Smooth muscle cell (in vitro differentiated cells): ENCODE measurements around the gene SNX20. TPM values are rescaled to one million over a fixed set of nuclear protein-coding genes. Genes with fewer than 3 reads are reported as not detected.

ENCODE experiments used
- DNase-seq: peaks from one replicate; lab custom pipeline; 2025; ENCODE audit not compliant: unreplicated experiment; lab: John Stamatoyannopoulos, UW
- H2AFZ ChIP-seq: fragments of 200-600 bp; sonication (generic); 2 replicates; pipeline ENCODE4 v1.6.0; 2016; ENCODE audit warnings: antibody characterized with exemption, low read depth, mild to moderate bottlenecking
- H3F3A ChIP-seq: fragments of 200-600 bp; sonication (generic); 2 replicates; pipeline ENCODE4 v1.6.0; 2017; ENCODE audit warnings: antibody characterized with exemption, low read depth
- H3K27ac ChIP-seq: fragments of 200-600 bp; sonication (generic); 2 replicates; pipeline ENCODE4 v1.5.1; 2016; ENCODE audit warnings: low read depth, mild to moderate bottlenecking
- H3K27me3 ChIP-seq: fragments of 200-600 bp; sonication (generic); 2 replicates; pipeline ENCODE4 v1.6.1; 2016; ENCODE audit warnings: low read depth, mild to moderate bottlenecking
- H3K36me3 ChIP-seq: fragments of 200-600 bp; sonication (generic); 2 replicates; pipeline ENCODE4 v1.5.1; 2016; ENCODE audit warnings: low read depth
- H3K4me1 ChIP-seq: fragments of 200-600 bp; sonication (generic); 2 replicates; pipeline ENCODE4 v1.5.1; 2016; ENCODE audit warnings: low read depth
- H3K4me2 ChIP-seq: fragments of 200-600 bp; sonication (generic); 2 replicates; pipeline ENCODE4 v1.6.0; 2016; ENCODE audit warnings: mild to moderate bottlenecking
- H3K4me3 ChIP-seq: fragments of 200-600 bp; sonication (generic); 2 replicates; pipeline ENCODE4 v1.5.1; 2016; ENCODE audit warnings: mild to moderate bottlenecking
- H3K79me2 ChIP-seq: fragments of 200-600 bp; sonication (generic); 2 replicates; pipeline ENCODE4 v1.6.0; 2016; ENCODE audit warnings: low read depth, mild to moderate bottlenecking
- H3K9ac ChIP-seq: fragments of 200-600 bp; sonication (generic); 2 replicates; pipeline ENCODE4 v1.6.0; 2016; ENCODE audit warnings: low read depth
- H3K9me3 ChIP-seq: fragments of 200-600 bp; sonication (generic); replicated peaks from 2 replicates; pipeline ENCODE4 v1.5.1; 2016; ENCODE audit warnings: low read depth
- H4K20me1 ChIP-seq: fragments of 200-600 bp; sonication (generic); 2 replicates; pipeline ENCODE4 v1.6.0; 2016; ENCODE audit warnings: low read depth
- CTCF ChIP-seq: fragments of 200-600 bp; sonication (generic); IDR thresholded peaks from 2 replicates; pipeline ENCODE4 v1.5.1; 2017; ENCODE audit warnings: borderline replicate concordance, mild to moderate bottlenecking, antibody characterized with exemption; ENCODE audit not compliant: insufficient read depth, poor library complexity, severe bottlenecking
- WGBS: methylation state at CpG from one replicate; pipeline ENCODE4 v1.1.7; 2016; ENCODE audit warnings: low lambda C conversion rate; 5-methylcytosine and 5-hydroxymethylcytosine counted together
- polyA plus RNA-seq: library from polyadenylated mRNA; unstranded; fragments of >200 nt; fragmentation: Nextera tagmentation; extraction: Ambion mirVana; gene quantifications from 2 replicates; pipeline ENCODE4 v1.2.1, GENCODE V29; 2016
- total RNA-seq: library from RNA; depleted of rRNA; stranded (reverse); fragments of >200 nt; gene quantifications from 2 replicates; pipeline ENCODE4 v1.2.3, GENCODE V29; 2014

SNX20 gene
- total and polyA plus RNA-seq, 2 experiments from 2014 or later, result not detected

GRCh38 chr16:50637716-50638602 lies 43.2 kb downstream of the SNX20 start:
- no peak for TF ChIP-seq CTCF
- Histone ChIP-seq H3F3A (no peaks in the 10 kb centered on the region), H3K27me3 (no peaks in the 10 kb centered on the region), H3K27ac (no peak overlapping the region), H3K4me1 (no peaks in the 10 kb centered on the region), H3K9me3 (no peaks in the 10 kb centered on the region), H2AFZ (no peak overlapping the region), H4K20me1 (no peaks in the 10 kb centered on the region), H3K9ac (no peak overlapping the region), H3K79me2 (no peaks in the 10 kb centered on the region), H3K4me2 (no peak overlapping the region), H3K4me3 (no peak overlapping the region), H3K36me3 (no peaks in the 10 kb centered on the region)
- WGBS, result 86% methylated on average over 13 of the region's 13 CpGs
- DNase-seq, result no peak

GRCh38 chr16:50636753-50637374 lies 44.2 kb downstream of the SNX20 start:
- Histone ChIP-seq H2AFZ (no peak overlapping the region), H3K4me3 (no peak overlapping the region), H3F3A (no peaks in the 10 kb centered on the region), H3K9ac (no peak overlapping the region), H3K79me2 (no peaks in the 10 kb centered on the region), H3K27me3 (no peaks in the 10 kb centered on the region), H4K20me1 (no peaks in the 10 kb centered on the region), H3K4me1 (no peaks in the 10 kb centered on the region), H3K36me3 (no peaks in the 10 kb centered on the region), H3K4me2 (no peak overlapping the region), H3K27ac (no peak overlapping the region), H3K9me3 (no peaks in the 10 kb centered on the region)
- 94% methylated on average over 10 of the region's 10 CpGs for WGBS
- DNase-seq, result no peak
- no peak for TF ChIP-seq CTCF

GRCh38 chr16:50635505-50636392 lies 45.4 kb downstream of the SNX20 start:
- H2AFZ ChIP-seq, result no peak overlapping the region
- no peaks in the 10 kb centered on the region for H3K4me1 ChIP-seq
- no peaks in the 10 kb centered on the region for H3K27me3 ChIP-seq
- H4K20me1 ChIP-seq, result no peaks in the 10 kb centered on the region
- DNase-seq, result no peak
- no peak overlapping the region for H3K9ac ChIP-seq
- H3K79me2 ChIP-seq, result no peaks in the 10 kb centered on the region
- no peaks in the 10 kb centered on the region for H3K9me3 ChIP-seq
- no peak for TF ChIP-seq CTCF
- H3K4me3 ChIP-seq, result no peak overlapping the region
- H3K27ac ChIP-seq, result no peak overlapping the region
- 88% methylated on average over 17 of the region's 17 CpGs for WGBS
- H3K36me3 ChIP-seq, result no peaks in the 10 kb centered on the region
- H3K4me2 ChIP-seq, result no peak overlapping the region
- no peaks in the 10 kb centered on the region for H3F3A ChIP-seq
